GM12892 (cell line): ENCODE data around the gene COL5A1.

Source experiments
- POLR2A ChIP-seq: IDR thresholded peaks from 2 replicates; pipeline ENCODE4 v1.6.1; 2011; ENCODE audit warnings: low read depth, low read length, control low read depth
- TAF1 ChIP-seq: IDR thresholded peaks from 2 replicates; pipeline ENCODE4 v1.6.1; 2011; ENCODE audit warnings: low read depth, mild to moderate bottlenecking, control low read depth, low read length, borderline replicate concordance

- no peak for TF ChIP-seq POLR2A
- no peak for TF ChIP-seq TAF1
Measured at GRCh38 chr9:134660407-134660806, 18.8 kb downstream of the COL5A1 start.
